22Rv1 (cell line): ENCODE results near the gene CDCA8.
"Not testable (repeated sequence)": the region's sequence is repeated elsewhere in the genome, so short reads cannot be mapped to it uniquely, and the experiment has no call there.

Experiments
- ZFX ChIP-seq: fragments of 450-650 bp; IDR thresholded peaks from 2 replicates; pipeline ENCODE4 v1.6.1; 2017; ENCODE audit warnings: antibody characterized with exemption, borderline replicate concordance
- TF ChIP-seq, protein P1 (sequence below): fragments of 450-650 bp; IDR thresholded peaks from 2 replicates; pipeline ENCODE4 v1.5.1; 2017; ENCODE audit warnings: mild to moderate bottlenecking

DNA sequence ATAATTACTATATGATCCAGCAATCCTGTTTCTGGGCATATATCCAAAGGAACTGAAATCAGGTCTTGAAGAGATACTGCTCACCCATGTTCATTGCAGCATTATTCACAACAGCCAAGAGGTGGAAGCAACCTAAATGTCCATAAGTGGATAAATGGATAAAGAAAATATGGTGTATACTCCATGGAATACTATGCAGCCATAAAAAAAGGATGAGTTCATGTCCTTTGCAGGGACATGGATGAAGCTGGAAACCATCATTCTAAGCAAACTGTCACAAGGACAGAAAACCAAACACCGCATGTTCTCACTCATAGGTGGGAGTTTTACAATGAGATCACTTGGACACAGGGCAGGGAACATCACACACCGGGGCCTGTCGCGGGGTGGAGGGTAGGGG, 46.3 kb downstream of the CDCA8 start:
- TF ChIP-seq, protein P1, sequence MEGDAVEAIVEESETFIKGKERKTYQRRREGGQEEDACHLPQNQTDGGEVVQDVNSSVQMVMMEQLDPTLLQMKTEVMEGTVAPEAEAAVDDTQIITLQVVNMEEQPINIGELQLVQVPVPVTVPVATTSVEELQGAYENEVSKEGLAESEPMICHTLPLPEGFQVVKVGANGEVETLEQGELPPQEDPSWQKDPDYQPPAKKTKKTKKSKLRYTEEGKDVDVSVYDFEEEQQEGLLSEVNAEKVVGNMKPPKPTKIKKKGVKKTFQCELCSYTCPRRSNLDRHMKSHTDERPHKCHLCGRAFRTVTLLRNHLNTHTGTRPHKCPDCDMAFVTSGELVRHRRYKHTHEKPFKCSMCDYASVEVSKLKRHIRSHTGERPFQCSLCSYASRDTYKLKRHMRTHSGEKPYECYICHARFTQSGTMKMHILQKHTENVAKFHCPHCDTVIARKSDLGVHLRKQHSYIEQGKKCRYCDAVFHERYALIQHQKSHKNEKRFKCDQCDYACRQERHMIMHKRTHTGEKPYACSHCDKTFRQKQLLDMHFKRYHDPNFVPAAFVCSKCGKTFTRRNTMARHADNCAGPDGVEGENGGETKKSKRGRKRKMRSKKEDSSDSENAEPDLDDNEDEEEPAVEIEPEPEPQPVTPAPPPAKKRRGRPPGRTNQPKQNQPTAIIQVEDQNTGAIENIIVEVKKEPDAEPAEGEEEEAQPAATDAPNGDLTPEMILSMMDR: not testable (repeated sequence)
- not testable (repeated sequence) for TF ChIP-seq ZFX
